Osteocyte (in vitro differentiated cells): ENCODE measurements around the gene ANKS3. TPM values are rescaled to one million over a fixed set of nuclear protein-coding genes. Genes with fewer than 3 reads are reported as not detected.

Experiments used
- DNase-seq: peaks from one replicate; pipeline ENCODE4 v3.0.0; 2021; ENCODE audit warnings: mixed read lengths; ENCODE audit not compliant: unreplicated experiment; ENCODE audit errors: extremely low spot score
- H3K27ac Mint-ChIP-seq: one replicate; pipeline ENCODE4 v1.8.0; 2021; ENCODE audit warnings: mild to moderate bottlenecking, mixed read lengths; ENCODE audit not compliant: unreplicated experiment
- H3K27me3 Mint-ChIP-seq: one replicate; pipeline ENCODE4 v1.8.0; 2021; ENCODE audit warnings: mixed read lengths; ENCODE audit not compliant: unreplicated experiment
- H3K36me3 Mint-ChIP-seq: one replicate; pipeline ENCODE4 v1.8.0; 2021; ENCODE audit warnings: mixed read lengths; ENCODE audit not compliant: unreplicated experiment
- H3K4me1 Mint-ChIP-seq: one replicate; pipeline ENCODE4 v1.8.0; 2021; ENCODE audit warnings: mixed read lengths; ENCODE audit not compliant: unreplicated experiment
- H3K4me3 Mint-ChIP-seq: one replicate; pipeline ENCODE4 v1.8.0; 2021; ENCODE audit warnings: mild to moderate bottlenecking, moderate library complexity, mixed read lengths; ENCODE audit not compliant: unreplicated experiment
- H3K9me3 Mint-ChIP-seq: one replicate; pipeline ENCODE4 v1.8.0; 2021; ENCODE audit warnings: mixed read lengths; ENCODE audit not compliant: unreplicated experiment
- CTCF ChIP-seq: fragments of 200-600 bp; sonication (generic); IDR thresholded peaks from 2 replicates; pipeline ENCODE4 v1.5.0; 2021; ENCODE audit warnings: antibody characterized with exemption, mild to moderate bottlenecking, moderate library complexity
- long read RNA-seq: library from polyadenylated mRNA; unstranded; transcript quantifications from one replicate; pipeline ENCODE4 v2.0.0, GENCODE V29; 2021
- total RNA-seq: library from RNA; stranded (reverse); gene quantifications from 2 replicates; pipeline ENCODE4 v1.2.1, GENCODE V29; 2021

Gene ANKS3
- 30.0 TPM in 2 replicates for total RNA-seq
- long read RNA-seq, partial matches to known transcripts, result 0 of 11 reads
- long read RNA-seq, other reads (novel, unspliced or antisense), result 9 of 11 reads

- peak within 1 kb of the TSS; percentile 94 for H3K27ac Mint-ChIP-seq
Measured at GRCh38 chr16:4734063-4734729, at the start of gene ANKS3, which contains the start of gene DNAAF8. ANKS3 (minus strand) TSS chr16:4734271; CDS start chr16:4730149, 4,122 bp downstream. DNAAF8 (plus strand) TSS chr16:4734537; CDS start chr16:4736515, 1,978 bp downstream.

GRCh38 chr16:4783251-4783950 is 49.3 kb upstream of the ANKS3 start:
- no peaks in the 10 kb centered on the region for H3K27me3 Mint-ChIP-seq
- H3K9me3 Mint-ChIP-seq, result no peaks in the 10 kb centered on the region
- H3K4me3 Mint-ChIP-seq, result no peak overlapping the region
- DNase-seq, result no peak
- no peaks in the 10 kb centered on the region for H3K4me1 Mint-ChIP-seq
- TF ChIP-seq CTCF, result no peak
- H3K27ac Mint-ChIP-seq, result no peak overlapping the region
- H3K36me3 Mint-ChIP-seq, result no peaks in the 10 kb centered on the region

More at GRCh38 chr16:4734063-4734729, at the start of gene ANKS3, which contains the start of gene DNAAF8:
- no peaks in the 10 kb centered on the region for H3K9me3 Mint-ChIP-seq
- H3K4me3 Mint-ChIP-seq, result peak within 1 kb of the TSS; percentile 93
- DNase-seq, result peak; percentile 98
- H3K36me3 Mint-ChIP-seq, result no peaks in the 10 kb centered on the region
- H3K4me1 Mint-ChIP-seq, result peaks cover 16% of the 10 kb centered on the region
- H3K27me3 Mint-ChIP-seq, result no peaks in the 10 kb centered on the region
- no peak for TF ChIP-seq CTCF

- TF ChIP-seq CTCF, result no peak
- no peak overlapping the region for H3K4me3 Mint-ChIP-seq
- no peak overlapping the region for H3K27ac Mint-ChIP-seq
- no peaks in the 10 kb centered on the region for H3K36me3 Mint-ChIP-seq
- H3K4me1 Mint-ChIP-seq, result no peaks in the 10 kb centered on the region
- no peak for DNase-seq
- H3K27me3 Mint-ChIP-seq, result no peaks in the 10 kb centered on the region
- no peaks in the 10 kb centered on the region for H3K9me3 Mint-ChIP-seq
Measured at GRCh38 chr16:4780235-4780634, 46.2 kb upstream of the ANKS3 start.

- Mint-ChIP-seq H3K4me1 (no peaks in the 10 kb centered on the region), H3K4me3 (no peak overlapping the region), H3K27me3 (no peaks in the 10 kb centered on the region), H3K9me3 (no peaks in the 10 kb centered on the region), H3K27ac (no peak overlapping the region), H3K36me3 (no peaks in the 10 kb centered on the region)
- TF ChIP-seq CTCF, result no peak
- no peak for DNase-seq
Measured at GRCh38 chr16:4778050-4778392, 44.0 kb upstream of the ANKS3 start.
